GM12878 (cell line): ENCODE data around the gene MARK4. TPM values are rescaled to one million over a fixed set of nuclear protein-coding genes. Genes with fewer than 3 reads are reported as not detected.

Experiments
- ATAC-seq: fragments of 200-7000 bp; cut with Tn5 transposase; 3 replicates; pipeline ENCODE4 v1.9.1; 2020; ENCODE audit warnings: mild to moderate bottlenecking, moderate library complexity
- BruUV-seq: library from RNA; stranded (reverse); fragments of 400-500 nt; replicated peaks from 2 replicates; lab custom pipeline; 2021; lab: Mats Ljungman, UMichigan
- CTCF ChIA-PET: fragments of 300-600 bp; sonication (Branson Sonifier 250); formaldehyde crosslinking; extraction: SDS; loops from one replicate; lab custom pipeline; 2021; ENCODE audit warnings: inconsistent platforms; lab: Yijun Ruan, JAX
- POLR2A ChIA-PET: fragments of 350-600 bp; formaldehyde crosslinking; extraction: SDS; loops from one replicate; lab custom pipeline; 2021; ENCODE audit warnings: inconsistent platforms; lab: Charles Lee
- RAD21 ChIA-PET: fragments of 300-600 bp; sonication (Branson Sonifier 250); formaldehyde crosslinking; loops from one replicate; lab custom pipeline; 2023; ENCODE audit warnings: antibody characterized with exemption; ENCODE audit not compliant: unreplicated experiment; lab: Charles Lee
- SMC1A ChIA-PET: fragments of 300-600 bp; sonication (Branson Sonifier 250); formaldehyde crosslinking; loops from one replicate; lab custom pipeline; 2023; ENCODE audit not compliant: unreplicated experiment, uncharacterized antibody; lab: Charles Lee
- DNase-seq: peaks from one replicate; pipeline ENCODE4 v3.0.0-alpha.2; 2011; ENCODE audit warnings: low read depth, low spot score
- FAIRE-seq: peaks from 3 replicates; lab custom pipeline; 2011; peaks lifted over from hg19 to GRCh38; lab: Jason Lieb, UNC
- H2AFZ ChIP-seq: 2 replicates; pipeline ENCODE4 v1.6.0; 2011; ENCODE audit warnings: low read depth, low read length, control low read depth; ENCODE audit not compliant: control insufficient read depth
- H3K27ac ChIP-seq: 2 replicates; pipeline ENCODE4 v1.5.1; 2011; ENCODE audit warnings: control low read depth; ENCODE audit not compliant: control insufficient read depth, insufficient read depth
- H3K27me3 ChIP-seq, 2 experiments: replicated peaks in 1 of 2; 2 replicates each; pipeline versions ENCODE4 v1.6.0 to v1.6.1; 2011; ENCODE audit warnings: low read length in 1 of 2; ENCODE audit not compliant: control insufficient read depth in 2 of 2, insufficient read depth in 2 of 2
- H3K36me3 ChIP-seq, 2 experiments: 2 replicates each; pipeline ENCODE4 v1.5.1; 2011; ENCODE audit warnings: low read length in 1 of 2; ENCODE audit not compliant: control insufficient read depth in 2 of 2, insufficient read depth in 2 of 2
- H3K4me1 ChIP-seq: 2 replicates; pipeline ENCODE4 v1.6.1; 2011; ENCODE audit warnings: mild to moderate bottlenecking, low read length, moderate library complexity, mixed read lengths; ENCODE audit not compliant: control insufficient read depth, insufficient read depth
- H3K4me2 ChIP-seq: 2 replicates; pipeline ENCODE4 v1.6.0; 2011; ENCODE audit warnings: control low read depth; ENCODE audit not compliant: control insufficient read depth, insufficient read depth
- H3K4me3 ChIP-seq: fragments of 200-600 bp; sonication (generic); 2 replicates; pipeline ENCODE4 v1.5.1; 2016
- H3K79me2 ChIP-seq: 2 replicates; pipeline ENCODE4 v1.6.0; 2011; ENCODE audit warnings: low read length; ENCODE audit not compliant: control insufficient read depth, insufficient read depth
- H3K9ac ChIP-seq: 2 replicates; pipeline ENCODE4 v1.8.0; 2011; ENCODE audit warnings: low read length, control low read depth, mixed read lengths; ENCODE audit not compliant: control insufficient read depth, insufficient read depth
- H3K9me3 ChIP-seq: replicated peaks from 3 replicates; pipeline ENCODE4 v1.5.1; 2011; ENCODE audit warnings: mild to moderate bottlenecking, low read length; ENCODE audit not compliant: control insufficient read depth, insufficient read depth
- H4K20me1 ChIP-seq: 2 replicates; pipeline ENCODE4 v1.6.0; 2011; ENCODE audit not compliant: control insufficient read depth, insufficient read depth
- BACH1 ChIP-seq: fragments of 450-650 bp; IDR thresholded peaks from 2 replicates; pipeline ENCODE4 v1.6.1; 2017; ENCODE audit warnings: mild to moderate bottlenecking, borderline replicate concordance
- CEBPB ChIP-seq, 2 experiments: fragments of 150-350 bp in 1 of 2; IDR thresholded peaks; 2 replicates each; pipeline ENCODE4 v1.6.1; 2012 to 2014; ENCODE audit warnings: low read depth in 2 of 2, low read length in 2 of 2, borderline replicate concordance in 1 of 2, inconsistent platforms in 1 of 2
- ESRRA ChIP-seq: IDR thresholded peaks from 2 replicates; pipeline ENCODE4 v1.6.1; 2012; ENCODE audit warnings: mild to moderate bottlenecking, low read length, improper control_type of control experiment
- JUND ChIP-seq: IDR thresholded peaks from 2 replicates; pipeline ENCODE4 v1.6.1; 2012; ENCODE audit warnings: low read depth, mild to moderate bottlenecking, low read length, improper control_type of control experiment, moderate library complexity
- MYB ChIP-seq: fragments of 150-350 bp; IDR thresholded peaks from 2 replicates; pipeline ENCODE4 v1.6.1; 2014; ENCODE audit warnings: mild to moderate bottlenecking, low read depth, low read length, borderline replicate concordance
- MYC ChIP-seq: IDR thresholded peaks from 2 replicates; pipeline ENCODE4 v1.6.1; 2011; ENCODE audit warnings: mild to moderate bottlenecking, low read length, moderate library complexity, inconsistent platforms; ENCODE audit not compliant: insufficient read depth, insufficient replicate concordance, insufficient read length, severe bottlenecking
- POLR2A ChIP-seq: IDR thresholded peaks from 2 replicates; pipeline ENCODE4 v1.6.1; 2011; ENCODE audit warnings: low read depth, mild to moderate bottlenecking, low read length
- SIX5 ChIP-seq: IDR thresholded peaks from 2 replicates; pipeline ENCODE4 v1.6.1; 2011; ENCODE audit warnings: mild to moderate bottlenecking, low read depth, low read length, moderate library complexity; ENCODE audit not compliant: severe bottlenecking
- SMC3 ChIP-seq: IDR thresholded peaks from 2 replicates; pipeline ENCODE4 v1.6.1; 2011; ENCODE audit warnings: low read length, improper control_type of control experiment, borderline replicate concordance
- WGBS: methylation state at CpG from one replicate; pipeline ENCODE4 v1.1.6; 2016; ENCODE audit warnings: low lambda C conversion rate; ENCODE audit not compliant: insufficient replicate concordance, insufficient coverage; ENCODE audit errors: missing lambda C conversion rate; 5-methylcytosine and 5-hydroxymethylcytosine counted together
- in situ Hi-C: fragments of 300-500 bp; cut with MboI; formaldehyde crosslinking; loops from 9 replicates; pipeline ENCODE4 v1.14.3; 2018; ENCODE audit warnings: mixed read lengths
- intact Hi-C: fragments of 100-400 bp; cut with micrococcal nuclease; formaldehyde crosslinking; loops from one replicate; pipeline ENCODE4 v1.14.2; 2022; ENCODE audit not compliant: unreplicated experiment
- polyA plus RNA-seq, 11 experiments: library from polyadenylated mRNA; depleted of rRNA in 4 of 11; unstranded in 6 of 11; stranded (reverse) in 5 of 11; fragments of >200 nt; fragmentation: Nextera tagmentation in 4 of 11; fragmentation: Illumina TruSeq in 1 of 11; extraction: Ambion mirVana in 4 of 11; extraction: Trizol in 1 of 11; gene quantifications; 1 replicate in 1 of 11; 2 replicates in 10 of 11; pipeline versions ENCODE4 v1.2.1 to v1.2.3, GENCODE V29; 2011 to 2016; ENCODE audit warnings: inconsistent platforms in 2 of 11, missing spikeins in 2 of 11, low read depth in 1 of 11
- total RNA-seq, 4 experiments: library from RNA; depleted of rRNA in 3 of 4; stranded (reverse); fragments of >200 nt in 3 of 4; fragmentation: Illumina TruSeq in 1 of 4; extraction: Trizol in 1 of 4; gene quantifications; 2 replicates each; pipeline versions ENCODE4 v1.2.1 to v1.2.3, GENCODE V29; 2013 to 2021
- TF ChIP-seq, protein P1 (sequence below): fragments of 450-650 bp; formaldehyde crosslinking; IDR thresholded peaks from 2 replicates; pipeline ENCODE4 v1.4.0; 2022; ENCODE audit warnings: mild to moderate bottlenecking, moderate library complexity
- TF ChIP-seq, protein P2 (sequence below): fragments of 450-650 bp; conservative IDR thresholded peaks from 2 replicates; pipeline ENCODE4 v1.6.1; 2017; ENCODE audit warnings: mild to moderate bottlenecking, moderate library complexity
- TF ChIP-seq, protein P3 (sequence below): IDR thresholded peaks from 2 replicates; pipeline ENCODE4 v1.6.1; 2011; ENCODE audit warnings: low read depth, mild to moderate bottlenecking, low read length, moderate library complexity, borderline replicate concordance; ENCODE audit errors: extremely low read depth
- TF ChIP-seq, protein P4 (sequence below): fragments of 450-650 bp; formaldehyde crosslinking; IDR thresholded peaks from 2 replicates; pipeline ENCODE4 v1.5.0; 2022; ENCODE audit warnings: mild to moderate bottlenecking, missing genetic modification characterization
- TF ChIP-seq, protein P5 (sequence below): IDR thresholded peaks from 2 replicates; pipeline ENCODE4 v1.6.1; 2012; ENCODE audit warnings: low read depth, low read length, improper control_type of control experiment

MARK4 gene
- total and polyA plus RNA-seq, 10 of the 15 experiments (the other 5 are each of a cell fraction or from before 2014, with no cell fraction given) = 0.66 to 24.3 (median 5.1) TPM

DNA sequence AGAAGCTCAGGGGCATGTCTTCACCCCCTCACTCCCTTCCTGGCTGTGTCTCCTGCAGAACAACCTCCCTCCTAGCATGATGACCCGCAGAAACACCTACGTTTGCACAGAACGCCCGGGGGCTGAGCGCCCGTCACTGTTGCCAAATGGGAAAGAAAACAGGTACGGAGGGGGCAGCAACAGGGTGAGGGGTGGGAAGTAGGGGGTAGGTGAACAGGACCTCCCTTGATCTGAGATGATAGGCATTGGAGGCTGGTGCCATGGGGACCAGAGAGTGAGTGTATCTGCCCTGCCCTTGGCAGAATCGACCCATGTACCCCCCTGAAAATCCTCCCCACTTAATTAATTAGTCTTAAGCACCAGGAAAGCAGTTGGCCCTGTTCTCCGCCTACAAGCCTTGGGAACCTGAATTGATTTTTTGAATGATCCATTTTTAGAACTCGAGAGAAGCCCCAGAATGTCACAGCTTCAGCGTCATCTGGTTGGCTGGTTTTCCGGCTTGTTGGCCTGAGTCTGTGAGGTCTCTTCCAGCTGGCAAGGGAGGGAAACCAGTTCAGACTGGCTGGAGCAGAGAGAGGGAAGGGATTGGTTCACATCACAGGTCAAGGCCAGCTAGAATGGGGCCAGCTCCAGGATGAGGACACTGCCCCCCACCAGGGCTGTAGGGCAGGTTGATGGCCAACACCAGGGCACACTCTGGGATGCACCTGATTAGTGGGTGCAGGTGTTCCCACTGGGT, 43.4 kb downstream of the MARK4 start:
- Histone ChIP-seq H2AFZ (no peak overlapping the region), H3K9ac (no peak overlapping the region), H3K9me3 (no peaks in the 10 kb centered on the region), H3K4me3 (no peak overlapping the region), H4K20me1 (no peaks in the 10 kb centered on the region), H3K27me3 (no peaks in the 10 kb centered on the region), H3K36me3 (no peaks in the 10 kb centered on the region; a peak in 1 of 4 replicates), H3K4me1 (no peaks in the 10 kb centered on the region), H3K79me2 (no peaks in the 10 kb centered on the region), H3K4me2 (no peak overlapping the region), H3K27ac (no peak overlapping the region)
- ChIA-PET RAD21 (no interaction called here), SMC1A (no interaction called here), POLR2A (no interaction called here), CTCF (no interaction called here)
- intact Hi-C loops = no loop called here
- 86% methylated on average over 12 of the region's 12 CpGs for WGBS
- ATAC-seq (no peak), FAIRE-seq (no peak), DNase-seq (no peak)
- no TSS peak for BruUV-seq
- in situ Hi-C loops = no loop called here
- TF ChIP-seq, protein P1, sequence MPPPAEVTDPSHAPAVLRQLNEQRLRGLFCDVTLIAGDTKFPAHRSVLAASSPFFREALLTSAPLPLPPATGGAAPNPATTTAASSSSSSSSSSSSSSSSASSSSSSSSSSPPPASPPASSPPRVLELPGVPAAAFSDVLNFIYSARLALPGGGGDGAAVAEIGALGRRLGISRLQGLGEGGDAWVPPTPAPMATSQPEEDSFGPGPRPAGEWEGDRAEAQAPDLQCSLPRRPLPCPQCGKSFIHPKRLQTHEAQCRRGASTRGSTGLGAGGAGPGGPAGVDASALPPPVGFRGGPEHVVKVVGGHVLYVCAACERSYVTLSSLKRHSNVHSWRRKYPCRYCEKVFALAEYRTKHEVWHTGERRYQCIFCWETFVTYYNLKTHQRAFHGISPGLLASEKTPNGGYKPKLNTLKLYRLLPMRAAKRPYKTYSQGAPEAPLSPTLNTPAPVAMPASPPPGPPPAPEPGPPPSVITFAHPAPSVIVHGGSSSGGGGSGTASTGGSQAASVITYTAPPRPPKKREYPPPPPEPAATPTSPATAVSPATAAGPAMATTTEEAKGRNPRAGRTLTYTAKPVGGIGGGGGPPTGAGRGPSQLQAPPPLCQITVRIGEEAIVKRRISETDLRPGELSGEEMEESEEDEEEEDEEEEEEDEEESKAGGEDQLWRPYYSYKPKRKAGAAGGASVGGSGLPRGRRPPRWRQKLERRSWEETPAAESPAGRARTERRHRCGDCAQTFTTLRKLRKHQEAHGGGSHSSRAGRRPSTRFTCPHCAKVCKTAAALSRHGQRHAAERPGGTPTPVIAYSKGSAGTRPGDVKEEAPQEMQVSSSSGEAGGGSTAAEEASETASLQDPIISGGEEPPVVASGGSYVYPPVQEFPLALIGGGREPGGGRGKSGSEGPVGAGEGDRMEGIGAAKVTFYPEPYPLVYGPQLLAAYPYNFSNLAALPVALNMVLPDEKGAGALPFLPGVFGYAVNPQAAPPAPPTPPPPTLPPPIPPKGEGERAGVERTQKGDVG = no peak
- TF ChIP-seq BACH1 (no peak), CEBPB (IDR thresholded peaks at IDR 0.05; ENCODE audit: borderline replicate concordance in 1 of 2, low read depth in 2 of 2, low read length in 2 of 2) (no peak), SMC3 (no peak), ESRRA (no peak), JUND (no peak), POLR2A (no peak), MYC (no peak), SIX5 (no peak), MYB (no peak)
- TF ChIP-seq, protein P2, sequence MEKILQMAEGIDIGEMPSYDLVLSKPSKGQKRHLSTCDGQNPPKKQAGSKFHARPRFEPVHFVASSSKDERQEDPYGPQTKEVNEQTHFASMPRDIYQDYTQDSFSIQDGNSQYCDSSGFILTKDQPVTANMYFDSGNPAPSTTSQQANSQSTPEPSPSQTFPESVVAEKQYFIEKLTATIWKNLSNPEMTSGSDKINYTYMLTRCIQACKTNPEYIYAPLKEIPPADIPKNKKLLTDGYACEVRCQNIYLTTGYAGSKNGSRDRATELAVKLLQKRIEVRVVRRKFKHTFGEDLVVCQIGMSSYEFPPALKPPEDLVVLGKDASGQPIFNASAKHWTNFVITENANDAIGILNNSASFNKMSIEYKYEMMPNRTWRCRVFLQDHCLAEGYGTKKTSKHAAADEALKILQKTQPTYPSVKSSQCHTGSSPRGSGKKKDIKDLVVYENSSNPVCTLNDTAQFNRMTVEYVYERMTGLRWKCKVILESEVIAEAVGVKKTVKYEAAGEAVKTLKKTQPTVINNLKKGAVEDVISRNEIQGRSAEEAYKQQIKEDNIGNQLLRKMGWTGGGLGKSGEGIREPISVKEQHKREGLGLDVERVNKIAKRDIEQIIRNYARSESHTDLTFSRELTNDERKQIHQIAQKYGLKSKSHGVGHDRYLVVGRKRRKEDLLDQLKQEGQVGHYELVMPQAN = no peak
- TF ChIP-seq, protein P3, sequence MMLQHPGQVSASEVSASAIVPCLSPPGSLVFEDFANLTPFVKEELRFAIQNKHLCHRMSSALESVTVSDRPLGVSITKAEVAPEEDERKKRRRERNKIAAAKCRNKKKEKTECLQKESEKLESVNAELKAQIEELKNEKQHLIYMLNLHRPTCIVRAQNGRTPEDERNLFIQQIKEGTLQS = no peak
- TF ChIP-seq, protein P4, sequence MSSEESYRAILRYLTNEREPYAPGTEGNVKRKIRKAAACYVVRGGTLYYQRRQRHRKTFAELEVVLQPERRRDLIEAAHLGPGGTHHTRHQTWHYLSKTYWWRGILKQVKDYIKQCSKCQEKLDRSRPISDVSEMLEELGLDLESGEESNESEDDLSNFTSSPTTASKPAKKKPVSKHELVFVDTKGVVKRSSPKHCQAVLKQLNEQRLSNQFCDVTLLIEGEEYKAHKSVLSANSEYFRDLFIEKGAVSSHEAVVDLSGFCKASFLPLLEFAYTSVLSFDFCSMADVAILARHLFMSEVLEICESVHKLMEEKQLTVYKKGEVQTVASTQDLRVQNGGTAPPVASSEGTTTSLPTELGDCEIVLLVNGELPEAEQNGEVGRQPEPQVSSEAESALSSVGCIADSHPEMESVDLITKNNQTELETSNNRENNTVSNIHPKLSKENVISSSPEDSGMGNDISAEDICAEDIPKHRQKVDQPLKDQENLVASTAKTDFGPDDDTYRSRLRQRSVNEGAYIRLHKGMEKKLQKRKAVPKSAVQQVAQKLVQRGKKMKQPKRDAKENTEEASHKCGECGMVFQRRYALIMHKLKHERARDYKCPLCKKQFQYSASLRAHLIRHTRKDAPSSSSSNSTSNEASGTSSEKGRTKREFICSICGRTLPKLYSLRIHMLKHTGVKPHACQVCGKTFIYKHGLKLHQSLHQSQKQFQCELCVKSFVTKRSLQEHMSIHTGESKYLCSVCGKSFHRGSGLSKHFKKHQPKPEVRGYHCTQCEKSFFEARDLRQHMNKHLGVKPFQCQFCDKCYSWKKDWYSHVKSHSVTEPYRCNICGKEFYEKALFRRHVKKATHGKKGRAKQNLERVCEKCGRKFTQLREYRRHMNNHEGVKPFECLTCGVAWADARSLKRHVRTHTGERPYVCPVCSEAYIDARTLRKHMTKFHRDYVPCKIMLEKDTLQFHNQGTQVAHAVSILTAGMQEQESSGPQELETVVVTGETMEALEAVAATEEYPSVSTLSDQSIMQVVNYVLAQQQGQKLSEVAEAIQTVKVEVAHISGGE (CRISPR knock-in tag) = no peak
- TF ChIP-seq, protein P5, sequence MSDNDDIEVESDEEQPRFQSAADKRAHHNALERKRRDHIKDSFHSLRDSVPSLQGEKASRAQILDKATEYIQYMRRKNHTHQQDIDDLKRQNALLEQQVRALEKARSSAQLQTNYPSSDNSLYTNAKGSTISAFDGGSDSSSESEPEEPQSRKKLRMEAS = no peak
